Activated naive CD8-positive, alpha-beta T cell (primary cell): ENCODE results near the gene GOLGA8S.
"Not testable (repeated sequence)": the region's sequence is repeated elsewhere in the genome, so short reads cannot be mapped to it uniquely, and the experiment has no call there.

Experiments
- H3K27ac Mint-ChIP-seq: one replicate; pipeline ENCODE4 v1.8.0; 2021; ENCODE audit warnings: mixed read lengths
- H3K27me3 Mint-ChIP-seq: one replicate; pipeline ENCODE4 v1.8.0; 2021; ENCODE audit warnings: mixed read lengths
- H3K36me3 Mint-ChIP-seq: one replicate; pipeline ENCODE4 v1.8.0; 2021; ENCODE audit warnings: mixed read lengths
- H3K4me1 Mint-ChIP-seq: one replicate; pipeline ENCODE4 v1.8.0; 2021; ENCODE audit warnings: low read depth, mixed read lengths
- H3K4me3 Mint-ChIP-seq: one replicate; pipeline ENCODE4 v1.8.0; 2021; ENCODE audit warnings: mild to moderate bottlenecking, mixed read lengths
- H3K9me3 Mint-ChIP-seq: one replicate; pipeline ENCODE4 v1.8.0; 2021; ENCODE audit warnings: low read depth, mixed read lengths

GOLGA8S gene

GRCh38 chr15:23384371-23384770, 29.8 kb downstream of the GOLGA8S start:
- H3K27me3 Mint-ChIP-seq: peaks cover 1% of the 10 kb centered on the region
- H3K9me3 Mint-ChIP-seq: no peaks in the 10 kb centered on the region
- H3K4me1 Mint-ChIP-seq: no peaks in the 10 kb centered on the region
- no peak overlapping the region for H3K27ac Mint-ChIP-seq
- H3K36me3 Mint-ChIP-seq: no peaks in the 10 kb centered on the region
- H3K4me3 Mint-ChIP-seq: no peak overlapping the region

DNA sequence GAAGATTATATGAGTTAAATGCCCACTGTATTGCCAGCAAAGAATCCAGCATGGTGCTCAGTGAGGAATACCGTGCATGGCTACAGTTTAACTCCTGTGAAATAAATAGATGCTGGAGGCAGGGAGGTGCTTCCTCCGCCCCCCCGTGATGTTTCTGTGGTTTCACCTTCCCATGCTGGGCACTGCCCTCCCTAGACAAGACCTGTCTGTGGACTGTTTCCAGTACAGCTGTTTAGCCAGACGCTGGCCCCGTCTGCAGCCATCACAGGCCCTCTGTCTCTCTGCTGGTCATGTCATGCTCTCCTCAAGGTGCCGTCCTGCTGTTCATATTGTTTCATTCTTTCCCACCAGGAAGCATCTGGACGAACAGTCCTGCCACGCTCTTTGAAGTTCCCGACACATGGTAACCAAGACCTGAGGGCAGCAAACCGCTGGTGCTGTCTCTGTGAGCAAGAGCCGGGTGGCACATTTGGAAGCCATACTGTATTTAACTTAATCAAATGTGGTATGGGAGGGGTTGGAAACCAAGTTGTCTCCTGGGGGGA, 31.4 kb downstream of the GOLGA8S start:
- Mint-ChIP-seq H3K27me3 (no peaks in the 10 kb centered on the region), H3K4me3 (no peak overlapping the region), H3K9me3 (peaks cover 4% of the 10 kb centered on the region), H3K27ac (no peak overlapping the region), H3K36me3 (no peaks in the 10 kb centered on the region), H3K4me1 (no peaks in the 10 kb centered on the region)

DNA sequence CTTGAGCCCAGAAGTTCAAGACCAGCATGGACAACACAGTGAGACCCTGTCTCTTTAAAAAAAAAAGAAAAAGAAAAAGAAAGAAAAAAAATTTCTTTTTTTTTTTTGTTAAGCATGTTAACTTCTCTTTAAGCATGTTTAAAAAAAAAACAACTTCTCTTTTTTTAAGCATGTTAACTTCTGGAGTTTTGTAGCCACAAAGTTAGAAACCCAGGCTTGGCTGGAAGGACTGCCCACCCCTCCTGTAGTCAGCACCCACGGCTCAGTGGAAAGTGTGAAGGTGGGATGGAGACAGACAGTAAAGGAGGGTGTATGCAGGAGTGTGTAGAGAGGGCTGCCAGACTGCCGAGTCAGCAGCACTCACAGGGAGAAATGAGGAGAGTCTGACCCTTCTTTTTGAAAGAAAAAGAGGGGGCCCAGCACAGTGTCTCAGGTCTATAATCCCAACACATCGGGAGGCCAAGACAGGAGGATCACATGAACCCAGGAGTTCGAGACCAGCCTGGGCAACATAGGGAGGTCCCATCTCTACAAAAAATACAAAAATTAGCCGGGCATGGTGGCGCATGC, 33.2 kb downstream of the GOLGA8S start:
- peaks cover 4% of the 10 kb centered on the region for H3K9me3 Mint-ChIP-seq
- no peaks in the 10 kb centered on the region for H3K36me3 Mint-ChIP-seq
- peaks cover 2% of the 10 kb centered on the region for H3K27me3 Mint-ChIP-seq
- H3K4me3 Mint-ChIP-seq: no peak overlapping the region
- no peak overlapping the region for H3K27ac Mint-ChIP-seq
- no peaks in the 10 kb centered on the region for H3K4me1 Mint-ChIP-seq

DNA sequence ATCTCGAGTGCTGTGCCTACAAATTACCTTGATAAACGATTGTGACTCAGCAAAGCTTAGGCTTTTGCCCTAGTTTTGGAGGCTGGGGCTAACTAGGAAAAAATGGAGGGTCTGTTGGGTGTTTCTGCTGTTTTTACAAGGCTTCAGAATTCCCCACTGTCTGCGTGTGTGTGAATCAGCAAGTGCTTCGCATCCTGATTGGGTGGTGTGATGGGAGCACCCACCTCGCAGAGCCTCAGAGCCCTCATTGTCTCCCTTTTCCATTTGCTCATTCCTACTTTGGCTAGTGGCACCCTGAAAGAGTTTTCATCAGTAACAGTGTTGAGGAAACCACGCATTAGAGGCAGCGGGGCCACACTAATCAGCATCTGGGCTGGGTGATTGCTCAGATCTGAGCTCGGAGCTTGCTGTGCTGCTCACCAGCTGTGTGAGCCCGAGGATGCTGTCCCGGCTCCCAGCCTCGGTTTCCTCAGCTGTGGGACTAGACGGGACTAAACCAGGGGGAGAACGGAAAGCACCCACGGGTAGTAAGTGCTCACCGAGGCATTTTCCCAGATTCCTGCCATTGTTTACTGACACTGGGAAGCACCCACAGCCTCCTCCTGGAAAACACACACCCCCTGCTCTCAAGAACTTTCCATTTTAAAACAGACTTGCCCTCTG, 40.6 kb downstream of the GOLGA8S start:
- Mint-ChIP-seq H3K27ac (no peak overlapping the region), H3K4me3 (no peak overlapping the region), H3K27me3 (peaks cover 3% of the 10 kb centered on the region), H3K9me3 (peaks cover 3% of the 10 kb centered on the region), H3K4me1 (no peaks in the 10 kb centered on the region), H3K36me3 (no peaks in the 10 kb centered on the region)

GRCh38 chr15:23395832-23396231, 41.3 kb downstream of the GOLGA8S start:
- Mint-ChIP-seq H3K4me3 (no peak overlapping the region), H3K27me3 (peaks cover 3% of the 10 kb centered on the region), H3K36me3 (no peaks in the 10 kb centered on the region), H3K9me3 (no peaks in the 10 kb centered on the region), H3K4me1 (no peaks in the 10 kb centered on the region), H3K27ac (no peak overlapping the region)

DNA sequence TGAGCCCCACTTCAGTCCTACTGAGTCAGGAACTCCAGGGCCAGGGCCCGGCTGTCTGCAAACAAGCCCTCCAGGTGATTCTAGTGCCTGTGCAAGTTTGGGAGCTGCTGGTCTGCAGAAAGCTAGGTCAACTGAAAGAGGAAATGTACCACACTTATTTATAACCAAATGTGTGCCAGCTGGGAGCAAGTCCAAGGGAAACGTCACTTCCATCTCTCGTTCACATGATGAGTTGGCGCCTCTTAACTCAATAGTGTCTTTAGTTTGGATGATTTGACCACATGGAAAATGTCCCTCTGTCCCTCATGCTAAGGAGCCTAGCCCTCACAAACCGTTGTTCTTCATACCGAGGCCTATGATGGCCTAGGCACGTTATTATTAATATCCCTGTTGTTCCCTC, 43.2 kb downstream of the GOLGA8S start:
- Mint-ChIP-seq H3K9me3 (no peaks in the 10 kb centered on the region), H3K36me3 (no peaks in the 10 kb centered on the region), H3K4me3 (no peak overlapping the region), H3K27ac (no peak overlapping the region), H3K4me1 (no peaks in the 10 kb centered on the region), H3K27me3 (peaks cover 2% of the 10 kb centered on the region)

- H3K27me3 Mint-ChIP-seq, H3K9me3 Mint-ChIP-seq, H3K4me1 Mint-ChIP-seq, H3K36me3 Mint-ChIP-seq, H3K27ac Mint-ChIP-seq, H3K4me3 Mint-ChIP-seq: not testable (repeated sequence)
Observed at GRCh38 chr15:23398357-23398756, 43.8 kb downstream of the GOLGA8S start.

DNA sequence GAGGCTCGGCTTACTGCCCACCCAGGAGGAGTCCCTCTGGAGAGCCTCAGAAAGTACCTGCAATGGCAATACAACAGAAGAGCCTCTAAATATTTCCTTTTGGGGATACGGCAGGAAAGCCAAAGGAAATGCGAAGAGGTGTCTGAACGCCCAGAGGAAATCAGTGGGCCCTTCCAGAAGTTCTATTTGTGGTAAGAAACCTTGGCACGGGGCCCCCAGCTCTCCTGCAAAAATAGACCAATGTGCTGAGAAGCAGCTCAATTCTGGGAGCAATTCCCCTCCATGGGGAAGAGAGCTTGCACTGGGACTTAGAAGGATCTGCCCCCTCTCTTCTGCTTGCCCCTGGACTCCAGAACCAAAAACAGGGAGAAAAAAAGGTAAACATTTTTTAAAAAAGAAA, 44.7 kb downstream of the GOLGA8S start:
- H3K9me3 Mint-ChIP-seq, H3K27ac Mint-ChIP-seq, H3K27me3 Mint-ChIP-seq, H3K4me1 Mint-ChIP-seq, H3K4me3 Mint-ChIP-seq, H3K36me3 Mint-ChIP-seq: not testable (repeated sequence)

- no peaks in the 10 kb centered on the region for H3K9me3 Mint-ChIP-seq
- H3K36me3 Mint-ChIP-seq: no peaks in the 10 kb centered on the region
- no peaks in the 10 kb centered on the region for H3K4me1 Mint-ChIP-seq
- no peak overlapping the region for H3K4me3 Mint-ChIP-seq
- H3K27me3 Mint-ChIP-seq: peaks cover 4% of the 10 kb centered on the region
- H3K27ac Mint-ChIP-seq: no peak overlapping the region
Observed at GRCh38 chr15:23401627-23402026, 47.1 kb downstream of the GOLGA8S start.

- H3K27me3 Mint-ChIP-seq: peaks cover 7% of the 10 kb centered on the region
- no peak overlapping the region for H3K4me3 Mint-ChIP-seq
- H3K36me3 Mint-ChIP-seq: no peaks in the 10 kb centered on the region
- H3K27ac Mint-ChIP-seq: no peak overlapping the region
- no peaks in the 10 kb centered on the region for H3K4me1 Mint-ChIP-seq
- H3K9me3 Mint-ChIP-seq: no peaks in the 10 kb centered on the region
Observed at GRCh38 chr15:23402140-23402539, 47.6 kb downstream of the GOLGA8S start.

GRCh38 chr15:23402544-23402943, 48.0 kb downstream of the GOLGA8S start:
- Mint-ChIP-seq H3K27ac (no peak overlapping the region), H3K27me3 (peaks cover 7% of the 10 kb centered on the region), H3K4me3 (no peak overlapping the region), H3K9me3 (no peaks in the 10 kb centered on the region), H3K36me3 (no peaks in the 10 kb centered on the region), H3K4me1 (no peaks in the 10 kb centered on the region)

- H3K27me3 Mint-ChIP-seq: peaks cover 5% of the 10 kb centered on the region
- H3K4me3 Mint-ChIP-seq: no peak overlapping the region
- H3K36me3 Mint-ChIP-seq: no peaks in the 10 kb centered on the region
- H3K9me3 Mint-ChIP-seq: no peaks in the 10 kb centered on the region
- no peak overlapping the region for H3K27ac Mint-ChIP-seq
- no peaks in the 10 kb centered on the region for H3K4me1 Mint-ChIP-seq
Observed at GRCh38 chr15:23403550-23403949, 49.0 kb downstream of the GOLGA8S start.

GRCh38 chr15:23411841-23412240, 57.3 kb downstream of the GOLGA8S start:
- Mint-ChIP-seq H3K4me1 (no peaks in the 10 kb centered on the region), H3K9me3 (no peaks in the 10 kb centered on the region), H3K36me3 (no peaks in the 10 kb centered on the region), H3K27ac (no peak overlapping the region), H3K27me3 (peaks cover 2% of the 10 kb centered on the region), H3K4me3 (no peak overlapping the region)

DNA sequence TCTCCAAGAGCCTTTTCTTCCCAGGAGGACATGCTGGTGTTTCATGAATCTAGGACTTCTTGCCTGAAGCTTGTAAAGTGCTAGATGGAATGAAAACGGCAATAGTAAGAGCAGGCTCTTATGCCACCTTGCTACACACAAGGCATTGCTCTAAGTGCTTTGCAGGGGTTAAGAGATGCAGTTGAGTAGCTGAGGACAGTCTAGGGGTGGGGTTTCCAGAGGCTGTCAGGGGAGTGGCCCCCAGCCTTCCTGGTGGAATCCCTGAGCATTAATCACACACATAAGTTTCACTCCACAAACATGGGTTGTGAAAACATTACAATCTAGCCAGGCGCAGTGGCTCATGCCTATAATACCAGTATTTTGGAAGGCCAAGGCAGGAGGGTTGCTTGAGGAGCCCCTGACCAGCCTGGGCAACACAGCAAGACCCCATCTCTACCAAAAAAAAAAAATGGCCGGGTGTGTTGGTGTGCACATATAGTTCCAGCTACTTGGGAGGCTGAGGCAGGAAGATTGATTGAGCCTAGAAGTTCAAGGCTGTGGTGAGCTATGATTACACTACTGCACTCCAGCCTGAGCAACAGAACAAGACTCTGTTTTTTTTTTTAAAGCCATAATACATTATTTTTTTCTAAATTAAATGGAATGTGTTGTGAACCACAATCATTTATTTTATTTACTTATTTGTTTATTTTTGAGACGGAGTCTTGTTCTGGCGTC, 58.5 kb downstream of the GOLGA8S start:
- H3K36me3 Mint-ChIP-seq: not testable (repeated sequence)

More for the DNA sequence above, 58.5 kb downstream of the GOLGA8S start:
- not testable (repeated sequence) for H3K4me1 Mint-ChIP-seq, H3K9me3 Mint-ChIP-seq, H3K4me3 Mint-ChIP-seq, H3K27me3 Mint-ChIP-seq, H3K27ac Mint-ChIP-seq
